ENCODE results near the gene ELANE. TPM values are rescaled to one million over a fixed set of nuclear protein-coding genes. Genes with fewer than 3 reads are reported as not detected.
A peak's percentile ranks its signal among the peaks of the same experiment; 100 is the strongest.

The ELANE gene
- total RNA-seq, 6 experiments from 2014 or later: 0.21 TPM; not detected in 5

DNA sequence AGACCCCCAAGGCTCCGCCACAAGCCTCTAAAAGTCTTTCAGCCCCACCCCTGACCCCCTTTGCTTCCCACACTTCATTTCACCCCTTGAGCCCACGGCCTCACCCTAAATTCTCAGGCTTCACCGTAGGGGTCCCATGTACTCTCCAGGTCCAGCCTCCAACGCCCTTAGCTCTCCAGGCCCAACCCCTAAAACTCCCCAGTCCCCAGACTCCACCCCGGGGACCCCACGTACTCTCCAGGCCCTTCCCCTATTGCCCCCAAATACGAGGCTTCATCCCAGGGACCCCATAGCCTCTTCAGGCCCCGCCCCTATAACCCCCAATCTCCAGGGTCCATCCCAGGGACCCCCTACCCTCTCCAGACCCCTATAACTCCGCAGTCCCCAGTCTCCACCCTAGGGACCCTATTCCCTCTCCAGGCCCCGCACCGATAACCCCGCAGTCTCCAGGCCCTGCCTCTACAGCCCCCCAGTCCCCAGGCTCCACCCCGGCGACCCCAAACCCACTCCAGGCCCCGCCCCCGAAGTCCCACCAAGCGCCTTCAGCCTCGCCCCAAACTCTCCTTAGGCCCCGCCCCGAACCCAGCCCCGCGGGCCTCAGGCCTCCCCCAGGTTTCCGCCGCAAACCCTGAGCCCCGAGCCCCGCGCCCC, 40.3 kb downstream of the ELANE start:
- H3K36me3 Mint-ChIP-seq (ENCODE audit: low read depth): no peaks in the 10 kb centered on the region; the same call in 1 of the 2 replicates

DNA sequence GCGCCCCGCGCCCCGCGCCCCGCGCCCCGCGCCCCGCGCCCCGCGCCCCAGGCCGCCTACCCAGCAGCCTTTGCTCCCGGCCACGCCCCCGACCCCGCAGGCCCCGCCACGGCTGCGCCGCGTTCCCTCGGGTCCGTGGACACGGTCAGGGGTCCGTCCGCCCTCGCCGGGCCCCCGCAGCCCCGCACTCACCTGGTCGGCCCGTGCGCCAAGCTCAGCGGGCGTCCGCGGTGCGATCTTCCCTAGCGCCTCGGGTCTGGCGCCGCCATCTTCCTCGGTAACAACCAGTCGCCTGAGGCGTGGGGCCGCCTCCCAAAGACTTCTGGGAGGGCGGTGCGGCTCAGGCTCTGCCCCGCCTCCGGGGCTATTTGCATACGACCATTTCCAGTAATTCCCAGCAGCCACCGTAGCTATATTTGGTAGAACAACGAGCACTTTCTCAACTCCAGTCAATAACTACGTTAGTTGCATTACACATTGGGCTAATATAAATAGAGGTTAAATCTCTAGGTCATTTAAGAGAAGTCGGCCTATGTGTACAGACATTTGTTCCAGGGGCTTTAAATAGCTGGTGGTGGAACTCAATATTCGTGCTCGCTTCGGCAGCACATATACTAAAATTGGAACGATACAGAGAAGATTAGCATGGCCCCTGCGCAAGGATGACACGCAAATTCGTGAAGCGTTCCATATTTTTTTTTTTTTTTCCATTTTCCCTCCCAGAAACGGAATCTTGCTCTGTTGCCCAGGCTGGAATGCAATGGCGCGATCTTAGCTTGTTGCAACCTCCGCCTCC, 41.0 kb downstream of the ELANE start, which contains the start of the genes MED16 and RNU6-9:
MED16 (minus strand) TSS at position 294 of the 796 bp plus-strand sequence. CDS start 2,056 bp downstream, outside the sequence.
RNU6-9 (plus strand) TSS at position 591 of the 796 bp plus-strand sequence.
- peak; percentile 84 for DNase-seq
- Mint-ChIP-seq H3K4me3 (peak within 1 kb of the TSS; percentile 92), H3K27me3 (ENCODE audit: insufficient read depth) (peaks cover 7% of the 10 kb centered on the region), H3K9me3 (no peaks in the 10 kb centered on the region), H3K27ac (peak within 1 kb of the TSS; percentile 99), H3K36me3 (ENCODE audit: low read depth) (no peaks in the 10 kb centered on the region), H3K4me1 (ENCODE audit: low read depth) (no peaks in the 10 kb centered on the region)
- TF ChIP-seq, protein P1, sequence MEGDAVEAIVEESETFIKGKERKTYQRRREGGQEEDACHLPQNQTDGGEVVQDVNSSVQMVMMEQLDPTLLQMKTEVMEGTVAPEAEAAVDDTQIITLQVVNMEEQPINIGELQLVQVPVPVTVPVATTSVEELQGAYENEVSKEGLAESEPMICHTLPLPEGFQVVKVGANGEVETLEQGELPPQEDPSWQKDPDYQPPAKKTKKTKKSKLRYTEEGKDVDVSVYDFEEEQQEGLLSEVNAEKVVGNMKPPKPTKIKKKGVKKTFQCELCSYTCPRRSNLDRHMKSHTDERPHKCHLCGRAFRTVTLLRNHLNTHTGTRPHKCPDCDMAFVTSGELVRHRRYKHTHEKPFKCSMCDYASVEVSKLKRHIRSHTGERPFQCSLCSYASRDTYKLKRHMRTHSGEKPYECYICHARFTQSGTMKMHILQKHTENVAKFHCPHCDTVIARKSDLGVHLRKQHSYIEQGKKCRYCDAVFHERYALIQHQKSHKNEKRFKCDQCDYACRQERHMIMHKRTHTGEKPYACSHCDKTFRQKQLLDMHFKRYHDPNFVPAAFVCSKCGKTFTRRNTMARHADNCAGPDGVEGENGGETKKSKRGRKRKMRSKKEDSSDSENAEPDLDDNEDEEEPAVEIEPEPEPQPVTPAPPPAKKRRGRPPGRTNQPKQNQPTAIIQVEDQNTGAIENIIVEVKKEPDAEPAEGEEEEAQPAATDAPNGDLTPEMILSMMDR (IDR thresholded peaks at IDR 0.05): no peak

More for the DNA sequence above, 40.3 kb downstream of the ELANE start:
- Mint-ChIP-seq H3K27me3 (ENCODE audit: insufficient read depth) (peaks cover 7% of the 10 kb centered on the region), H3K4me1 (ENCODE audit: low read depth) (no peaks in the 10 kb centered on the region), H3K4me3 (peak overlapping the region; percentile 92), H3K27ac (peak overlapping the region; percentile 83), H3K9me3 (no peaks in the 10 kb centered on the region)
- no peak for DNase-seq
- TF ChIP-seq, protein P1 (IDR thresholded peaks at IDR 0.05): no peak

DNA sequence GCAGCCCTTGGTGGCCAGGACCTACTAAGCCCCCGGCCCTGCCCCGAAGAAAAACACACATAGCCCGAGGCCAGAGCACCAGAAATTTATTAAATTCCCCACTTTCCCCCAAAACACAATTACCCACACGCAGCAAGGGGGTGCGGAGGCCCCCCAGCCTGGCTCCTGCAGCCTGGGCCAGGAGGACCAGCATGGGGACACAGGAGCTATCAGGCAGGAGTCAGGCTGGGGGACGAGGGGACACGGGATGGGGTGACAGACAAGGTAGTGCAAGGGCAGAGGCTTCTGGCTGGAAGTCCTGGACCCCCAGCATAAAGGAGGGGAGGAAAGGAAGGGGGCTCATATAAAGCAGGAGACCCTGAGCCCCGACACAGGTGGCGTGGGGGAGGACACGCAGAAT, 44.3 kb downstream of the ELANE start:
- H3K4me3 Mint-ChIP-seq: no peak overlapping the region
- H3K9me3 Mint-ChIP-seq: no peaks in the 10 kb centered on the region

GRCh38 chr19:896999-897398, 44.9 kb downstream of the ELANE start:
- Mint-ChIP-seq H3K9me3 (no peaks in the 10 kb centered on the region), H3K36me3 (ENCODE audit: low read depth) (no peaks in the 10 kb centered on the region), H3K27ac (no peak overlapping the region), H3K4me3 (no peak overlapping the region), H3K27me3 (ENCODE audit: insufficient read depth) (peaks cover 7% of the 10 kb centered on the region), H3K4me1 (ENCODE audit: low read depth) (no peaks in the 10 kb centered on the region)
- TF ChIP-seq, protein P1 (IDR thresholded peaks at IDR 0.05): no peak
- DNase-seq: no peak

More for the DNA sequence above, 44.3 kb downstream of the ELANE start:
- TF ChIP-seq, protein P1 (IDR thresholded peaks at IDR 0.05): no peak
- DNase-seq: no peak
- Mint-ChIP-seq H3K36me3 (ENCODE audit: low read depth) (no peaks in the 10 kb centered on the region), H3K27me3 (ENCODE audit: insufficient read depth) (peaks cover 7% of the 10 kb centered on the region), H3K27ac (no peak overlapping the region), H3K4me1 (ENCODE audit: low read depth) (no peaks in the 10 kb centered on the region)

DNA sequence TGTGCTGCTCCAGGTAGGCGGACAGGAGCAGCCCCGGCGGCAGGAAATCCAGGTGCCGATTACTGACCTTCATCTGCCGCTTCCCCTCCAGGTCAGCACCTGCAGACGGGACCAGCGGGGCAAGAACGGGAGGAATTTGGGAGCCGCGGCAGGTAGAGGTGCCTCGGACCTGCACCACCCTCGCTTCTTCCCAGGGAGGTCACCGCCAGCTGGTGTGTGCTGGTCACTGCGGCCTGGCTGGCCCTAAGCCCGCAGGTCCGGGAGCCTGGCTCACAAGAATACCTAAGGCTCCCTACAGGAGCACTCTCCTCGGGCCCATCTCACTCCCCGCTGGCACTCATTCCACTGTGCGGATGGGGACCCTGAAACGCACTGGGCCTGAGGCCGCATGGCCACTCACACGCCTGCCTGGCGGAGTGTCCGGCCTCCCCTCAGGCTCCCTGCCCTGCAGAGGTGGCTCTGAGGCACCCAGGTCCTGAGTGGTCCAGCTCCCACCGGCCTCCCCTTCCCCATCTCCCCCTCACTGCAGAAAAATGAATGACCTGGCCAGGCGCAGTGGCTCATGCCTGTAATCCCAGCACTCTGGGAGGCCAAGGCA, 45.4 kb downstream of the ELANE start:
- H3K4me1 Mint-ChIP-seq (ENCODE audit: low read depth): no peaks in the 10 kb centered on the region

More for the DNA sequence above, 45.4 kb downstream of the ELANE start:
- Mint-ChIP-seq H3K27me3 (ENCODE audit: insufficient read depth) (peaks cover 7% of the 10 kb centered on the region), H3K9me3 (no peaks in the 10 kb centered on the region), H3K36me3 (ENCODE audit: low read depth) (no peaks in the 10 kb centered on the region), H3K4me3 (no peak overlapping the region), H3K27ac (no peak overlapping the region)
- no peak for DNase-seq
- TF ChIP-seq, protein P1 (IDR thresholded peaks at IDR 0.05): peak; percentile 49

Measured in HFFc6 (cell line).